Liver (tissue), 9 donors: ENCODE results near the gene TXNDC17. TPM values are rescaled to one million over a fixed set of nuclear protein-coding genes. Genes with fewer than 3 reads are reported as not detected.

Source experiments
- DNase-seq: peaks from one replicate; pipeline ENCODE4 v3.0.0-alpha.2; 2017; ENCODE audit warnings: low spot score
- H3K27ac ChIP-seq, 2 donors: one replicate each; pipeline ENCODE4 v1.7.0; 2013; ENCODE audit warnings: inconsistent platforms in 2 of 2, low read length in 2 of 2, control low read depth in 1 of 2, low read depth in 1 of 2, mild to moderate bottlenecking in 1 of 2
- H3K27me3 ChIP-seq, 4 donors: one replicate each; pipeline versions ENCODE4 v1.6.1 to v1.7.0; 2013; ENCODE audit warnings: low read length in 3 of 4, inconsistent platforms in 1 of 4, mild to moderate bottlenecking in 1 of 4, moderate library complexity in 1 of 4; ENCODE audit not compliant: control insufficient read depth in 4 of 4, insufficient read depth in 4 of 4
- H3K36me3 ChIP-seq, 4 donors: one replicate each; pipeline versions ENCODE4 v1.6.1 to v1.7.0; 2013; ENCODE audit warnings: low read length in 3 of 4, mild to moderate bottlenecking in 3 of 4, low read depth in 1 of 4, moderate library complexity in 1 of 4; ENCODE audit not compliant: control insufficient read depth in 4 of 4, insufficient read depth in 3 of 4
- H3K4me1 ChIP-seq, 4 donors: one replicate each; pipeline versions ENCODE4 v1.6.1 to v1.7.0; 2013; ENCODE audit warnings: low read length in 3 of 4, mild to moderate bottlenecking in 3 of 4, moderate library complexity in 1 of 4; ENCODE audit not compliant: control insufficient read depth in 4 of 4, insufficient read depth in 4 of 4
- H3K4me3 ChIP-seq, 3 donors: one replicate each; pipeline versions ENCODE4 v1.6.1 to v1.7.0; 2013; ENCODE audit warnings: low read length in 3 of 3, control low read depth in 1 of 3, low read depth in 1 of 3, mild to moderate bottlenecking in 1 of 3
- H3K9ac ChIP-seq, 2 donors: one replicate each; pipeline ENCODE4 v1.7.0; 2013; ENCODE audit warnings: low read length in 2 of 2, mild to moderate bottlenecking in 2 of 2, moderate library complexity in 2 of 2, control low read depth in 1 of 2, low read depth in 1 of 2
- H3K9me3 ChIP-seq, 4 donors: one replicate each; pipeline versions ENCODE4 v1.6.1 to v1.7.0; 2013; ENCODE audit warnings: low read length in 3 of 4; ENCODE audit not compliant: control insufficient read depth in 4 of 4
- ATF3 ChIP-seq: IDR thresholded peaks from 2 replicates; pipeline ENCODE4 v1.6.1; 2016; ENCODE audit warnings: antibody characterized with exemption
- CTCF ChIP-seq: fragments of 150-350 bp; IDR thresholded peaks from 2 replicates; pipeline ENCODE4 v1.5.1; 2017; ENCODE audit warnings: improper control_type of control experiment, low read depth, low read length; ENCODE audit not compliant: missing input control
- EGR1 ChIP-seq, 2 donors: IDR thresholded peaks; 2 replicates each; pipeline ENCODE4 v1.6.1; 2016 to 2018; ENCODE audit warnings: antibody characterized with exemption in 2 of 2, low read depth in 2 of 2
- FOXA1 ChIP-seq: IDR thresholded peaks from 2 replicates; pipeline ENCODE4 v1.6.1; 2016; ENCODE audit warnings: antibody characterized with exemption
- FOXA2 ChIP-seq: IDR thresholded peaks from 2 replicates; pipeline ENCODE4 v1.6.1; 2016; ENCODE audit warnings: antibody characterized with exemption
- GABPA ChIP-seq, 2 donors: IDR thresholded peaks in 1 of 2; conservative IDR thresholded peaks in 1 of 2; 2 replicates each; pipeline ENCODE4 v1.6.1; 2016; ENCODE audit warnings: antibody characterized with exemption in 2 of 2, mild to moderate bottlenecking in 1 of 2, moderate library complexity in 1 of 2
- HNF4A ChIP-seq, 2 donors: conservative IDR thresholded peaks; 2 replicates each; pipeline ENCODE4 v1.6.1; 2016; ENCODE audit warnings: antibody characterized with exemption in 2 of 2, mild to moderate bottlenecking in 2 of 2
- HNF4G ChIP-seq: IDR thresholded peaks from 2 replicates; pipeline ENCODE4 v1.6.1; 2016; ENCODE audit warnings: antibody characterized with exemption
- NR2F2 ChIP-seq: IDR thresholded peaks from 2 replicates; pipeline ENCODE4 v1.6.1; 2016; ENCODE audit warnings: antibody characterized with exemption
- RAD21 ChIP-seq, 2 donors: IDR thresholded peaks; 2 replicates each; pipeline ENCODE4 v1.6.1; 2016; ENCODE audit warnings: antibody characterized with exemption in 2 of 2, mild to moderate bottlenecking in 2 of 2
- REST ChIP-seq: IDR thresholded peaks from 2 replicates; pipeline ENCODE4 v1.6.1; 2016; ENCODE audit warnings: antibody characterized with exemption, mild to moderate bottlenecking
- RXRA ChIP-seq, 2 donors: IDR thresholded peaks; 2 replicates each; pipeline ENCODE4 v1.6.1; 2017 to 2018; ENCODE audit warnings: antibody characterized with exemption in 2 of 2, mild to moderate bottlenecking in 1 of 2
- SP1 ChIP-seq: IDR thresholded peaks from 2 replicates; pipeline ENCODE4 v1.6.1; 2018; ENCODE audit warnings: antibody characterized with exemption, mild to moderate bottlenecking
- YY1 ChIP-seq: IDR thresholded peaks from 2 replicates; pipeline ENCODE4 v1.6.1; 2016; ENCODE audit warnings: antibody characterized with exemption, mild to moderate bottlenecking
- WGBS: extraction: QIAGEN DNeasy Blood & Tissue Kit; methylation state at CpG from one replicate; pipeline ENCODE4 v1.1.7; 2013; 5-methylcytosine and 5-hydroxymethylcytosine counted together
- polyA plus RNA-seq, 2 donors: library from polyadenylated mRNA; stranded (reverse) in 1 of 2; unstranded in 1 of 2; fragments of 200-250 nt in 1 of 2; fragments of >200 nt in 1 of 2; fragmentation: Nextera tagmentation in 1 of 2; extraction: Ambion mirVana in 1 of 2; gene quantifications; one replicate each; pipeline versions ENCODE4 v1.2.1 to v1.2.3, GENCODE V29; 2013 to 2015
- total RNA-seq, 2 donors: library from RNA; depleted of rRNA; stranded (reverse); fragments of >200 nt; gene quantifications; one replicate each; pipeline ENCODE4 v1.2.3, GENCODE V29; 2014
- TF ChIP-seq, protein P1 (sequence below): IDR thresholded peaks from 2 replicates; pipeline ENCODE4 v1.6.1; 2016; ENCODE audit warnings: antibody characterized with exemption
- TF ChIP-seq, protein P2 (sequence below): IDR thresholded peaks from 2 replicates; pipeline ENCODE4 v1.6.1; 2016; ENCODE audit warnings: antibody characterized with exemption
- donor health status: healthy.
- donor health status: healthy.
- donor health status: healthy.
- donor health status: healthy.
- donor health status: healthy.

Gene TXNDC17
- total and polyA plus RNA-seq, 4 donors: 32.9 to 329 (median 99.6) TPM

DNA sequence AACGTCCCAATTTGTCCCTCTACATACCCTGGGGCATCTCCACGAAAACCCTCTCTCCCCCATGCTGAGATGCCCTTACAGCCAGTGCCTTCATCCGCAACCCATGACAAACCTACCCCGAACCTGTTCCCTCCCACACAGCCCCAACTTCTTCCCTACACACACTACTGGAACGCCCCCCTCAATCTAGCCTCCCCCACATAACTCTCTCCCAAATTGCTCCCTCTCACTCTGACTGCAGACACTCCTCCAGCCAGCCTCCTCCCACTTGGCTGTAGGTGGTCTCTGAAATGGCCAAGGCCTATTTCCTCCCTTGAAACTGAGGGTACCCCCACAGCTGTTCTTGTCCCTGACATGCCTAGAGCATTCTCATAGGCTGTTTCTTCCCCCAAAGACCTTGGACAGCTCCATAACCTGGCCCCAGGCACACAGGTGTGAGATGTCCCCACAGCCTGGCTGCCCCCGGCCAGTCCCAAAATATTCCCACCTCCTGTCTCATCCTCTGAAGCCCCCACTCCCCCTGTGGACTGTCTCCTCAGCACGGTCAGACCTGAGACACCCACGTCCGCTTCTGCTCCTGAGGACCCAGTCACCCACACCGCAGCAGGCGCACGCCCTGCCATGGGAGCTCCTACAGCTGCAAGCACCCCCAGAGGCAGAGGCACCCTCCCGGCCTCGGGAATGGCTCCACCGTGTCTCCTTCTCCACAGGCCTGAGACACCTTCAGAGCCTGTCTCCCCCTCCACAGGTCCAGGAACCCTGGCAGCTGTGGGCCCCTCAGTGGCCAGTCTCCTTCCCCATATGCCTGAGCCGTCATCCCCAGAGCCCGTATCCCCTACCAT, 4.0 kb upstream of the TXNDC17 start (continued):
- TF ChIP-seq ATF3 (no peak), HNF4G (no peak)

DNA sequence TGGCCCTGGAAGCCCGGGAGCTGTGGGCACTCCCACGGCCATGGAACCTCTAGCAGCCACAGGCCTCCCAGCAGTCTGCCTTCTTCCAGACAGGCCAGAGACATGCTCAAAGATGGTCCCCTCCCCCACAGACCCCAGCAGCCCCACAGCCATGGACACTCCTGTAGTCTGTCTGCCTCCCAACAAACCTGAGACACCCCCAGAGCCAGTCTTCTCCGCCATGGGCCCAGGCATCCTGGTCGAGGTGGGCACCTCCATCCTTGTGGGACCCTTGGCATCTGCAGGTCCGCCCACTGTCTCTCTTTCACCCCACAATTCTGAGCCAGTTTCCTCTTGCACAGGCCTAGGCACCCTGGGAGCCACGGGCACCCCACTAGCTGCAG, 3.4 kb upstream of the TXNDC17 start:
- no peak overlapping the region for H3K9ac ChIP-seq
- H3K4me3 ChIP-seq: no peak overlapping the region
- H3K27me3 ChIP-seq: no peaks in the 10 kb centered on the region
- H3K9me3 ChIP-seq: no peaks in the 10 kb centered on the region
- TF ChIP-seq YY1: no peak
- TF ChIP-seq GABPA (IDR thresholded peaks at IDR 0.05 in 1 of 2, conservative IDR thresholded peaks at IDR 0.05 in 1 of 2): no peak
- no peak for TF ChIP-seq RXRA (IDR thresholded peaks at IDR 0.05)
- TF ChIP-seq, protein P1, sequence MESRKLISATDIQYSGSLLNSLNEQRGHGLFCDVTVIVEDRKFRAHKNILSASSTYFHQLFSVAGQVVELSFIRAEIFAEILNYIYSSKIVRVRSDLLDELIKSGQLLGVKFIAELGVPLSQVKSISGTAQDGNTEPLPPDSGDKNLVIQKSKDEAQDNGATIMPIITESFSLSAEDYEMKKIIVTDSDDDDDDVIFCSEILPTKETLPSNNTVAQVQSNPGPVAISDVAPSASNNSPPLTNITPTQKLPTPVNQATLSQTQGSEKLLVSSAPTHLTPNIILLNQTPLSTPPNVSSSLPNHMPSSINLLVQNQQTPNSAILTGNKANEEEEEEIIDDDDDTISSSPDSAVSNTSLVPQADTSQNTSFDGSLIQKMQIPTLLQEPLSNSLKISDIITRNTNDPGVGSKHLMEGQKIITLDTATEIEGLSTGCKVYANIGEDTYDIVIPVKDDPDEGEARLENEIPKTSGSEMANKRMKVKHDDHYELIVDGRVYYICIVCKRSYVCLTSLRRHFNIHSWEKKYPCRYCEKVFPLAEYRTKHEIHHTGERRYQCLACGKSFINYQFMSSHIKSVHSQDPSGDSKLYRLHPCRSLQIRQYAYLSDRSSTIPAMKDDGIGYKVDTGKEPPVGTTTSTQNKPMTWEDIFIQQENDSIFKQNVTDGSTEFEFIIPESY: no peak
- no peak for TF ChIP-seq RAD21 (IDR thresholded peaks at IDR 0.05)
- TF ChIP-seq ATF3: no peak
- TF ChIP-seq FOXA1: no peak
- no peak for TF ChIP-seq SP1
- no peak for TF ChIP-seq REST
- TF ChIP-seq FOXA2: no peak
- TF ChIP-seq NR2F2: no peak
- no peak for TF ChIP-seq HNF4A (conservative IDR thresholded peaks at IDR 0.05)
- no peak for TF ChIP-seq CTCF
- TF ChIP-seq, protein P2, sequence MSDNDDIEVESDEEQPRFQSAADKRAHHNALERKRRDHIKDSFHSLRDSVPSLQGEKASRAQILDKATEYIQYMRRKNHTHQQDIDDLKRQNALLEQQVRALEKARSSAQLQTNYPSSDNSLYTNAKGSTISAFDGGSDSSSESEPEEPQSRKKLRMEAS: no peak
- no peak for TF ChIP-seq EGR1 (IDR thresholded peaks at IDR 0.05; ENCODE audit: low read depth in 2 of 2)
- H3K27ac ChIP-seq: no peak overlapping the region
- DNase-seq: no peak
- peaks cover 0 to 14% (median 12%) of the 10 kb centered on the region in 4 donors for H3K36me3 ChIP-seq
- WGBS: 97% methylated on average over 6 of the region's 6 CpGs
- peaks cover 3 to 32% (median 23%) of the 10 kb centered on the region in 4 donors for H3K4me1 ChIP-seq
